Measurements from ENCODE around the gene NCKAP5.

NCKAP5 gene

GRCh38 chr2:133456156-133456555, 112.1 kb downstream of the NCKAP5 start:
- Histone ChIP-seq H3K36me3 (no peaks in the 10 kb centered on the region), H3K9me3 (no peaks in the 10 kb centered on the region), H3K27ac (no peak overlapping the region), H3K4me1 (ENCODE audit: control insufficient read depth in 1 of 2, insufficient read depth in 1 of 2, low read depth in 1 of 2, low read length in 1 of 2) (no peaks in the 10 kb centered on the region), H3K27me3 (no peaks in the 10 kb centered on the region), H3K4me3 (ENCODE audit: low read depth in 1 of 2, low read length in 1 of 2) (no peak overlapping the region)
- no peak for TF ChIP-seq CTCF (IDR thresholded peaks at IDR 0.05)

- Histone ChIP-seq H3K4me1 (ENCODE audit: control insufficient read depth in 1 of 2, insufficient read depth in 1 of 2, low read depth in 1 of 2, low read length in 1 of 2) (no peaks in the 10 kb centered on the region), H3K27me3 (no peaks in the 10 kb centered on the region), H3K36me3 (no peaks in the 10 kb centered on the region), H3K4me3 (ENCODE audit: low read depth in 1 of 2, low read length in 1 of 2) (no peak overlapping the region), H3K27ac (no peak overlapping the region), H3K9me3 (no peaks in the 10 kb centered on the region)
- no peak for TF ChIP-seq CTCF (IDR thresholded peaks at IDR 0.05)
Measured at GRCh38 chr2:133453032-133453431, 115.2 kb downstream of the NCKAP5 start.

DNA sequence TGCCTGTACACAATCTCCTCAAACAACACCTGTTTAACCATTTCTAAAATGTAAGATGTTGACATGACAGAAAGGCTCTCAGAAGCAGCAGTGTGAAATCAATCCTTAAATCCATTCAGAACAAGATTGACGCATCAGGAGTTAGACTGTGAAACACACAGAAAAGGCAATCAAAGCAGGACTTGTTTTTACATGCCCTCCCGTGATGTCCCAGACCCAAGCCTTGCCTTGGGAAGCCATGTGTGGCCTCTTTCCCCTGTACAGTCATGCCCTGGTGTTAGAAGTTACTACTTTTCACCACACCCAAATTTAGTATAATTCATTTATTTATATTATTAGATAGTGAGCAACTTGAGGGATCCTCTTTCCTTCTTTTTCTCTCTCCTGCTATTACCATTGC, 115.7 kb downstream of the NCKAP5 start:
- no peaks in the 10 kb centered on the region for H3K9me3 ChIP-seq
- H3K36me3 ChIP-seq, result no peaks in the 10 kb centered on the region
- H3K4me1 ChIP-seq (ENCODE audit: control insufficient read depth in 1 of 2, insufficient read depth in 1 of 2, low read depth in 1 of 2, low read length in 1 of 2), result no peaks in the 10 kb centered on the region
- no peak for TF ChIP-seq CTCF (IDR thresholded peaks at IDR 0.05)
- no peaks in the 10 kb centered on the region for H3K27me3 ChIP-seq
- H3K27ac ChIP-seq, result no peak overlapping the region
- no peak overlapping the region for H3K4me3 ChIP-seq (ENCODE audit: low read depth in 1 of 2, low read length in 1 of 2)

GRCh38 chr2:133452146-133452545, 116.1 kb downstream of the NCKAP5 start:
- Histone ChIP-seq H3K27me3 (no peaks in the 10 kb centered on the region), H3K27ac (no peak overlapping the region), H3K4me3 (ENCODE audit: low read depth in 1 of 2, low read length in 1 of 2) (no peak overlapping the region), H3K9me3 (no peaks in the 10 kb centered on the region), H3K36me3 (no peaks in the 10 kb centered on the region), H3K4me1 (ENCODE audit: control insufficient read depth in 1 of 2, insufficient read depth in 1 of 2, low read depth in 1 of 2, low read length in 1 of 2) (no peaks in the 10 kb centered on the region)
- TF ChIP-seq CTCF (IDR thresholded peaks at IDR 0.05), result no peak

DNA sequence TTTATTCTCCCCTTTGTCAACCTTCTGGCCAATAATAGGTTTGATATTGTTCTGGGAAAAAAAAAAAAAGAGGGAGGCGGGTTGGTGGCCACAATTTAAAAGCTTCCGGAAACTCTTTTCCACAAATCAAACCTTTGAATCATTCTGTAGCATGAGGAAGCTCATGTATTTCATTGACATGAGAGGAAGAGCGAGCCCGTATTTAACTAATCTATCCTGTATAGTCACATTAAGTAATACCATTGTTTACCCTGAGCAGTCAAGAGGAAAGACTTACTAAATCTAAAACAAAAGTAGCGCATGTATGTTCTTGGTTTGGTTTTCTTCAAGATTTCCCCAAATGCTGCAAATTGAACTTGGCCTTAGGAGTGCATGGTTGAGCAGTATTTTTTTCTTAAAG, 120.1 kb downstream of the NCKAP5 start:
- Histone ChIP-seq H3K36me3 (no peaks in the 10 kb centered on the region), H3K4me3 (ENCODE audit: low read depth in 1 of 2, low read length in 1 of 2) (no peak overlapping the region), H3K27ac (no peak overlapping the region), H3K9me3 (no peaks in the 10 kb centered on the region), H3K27me3 (no peaks in the 10 kb centered on the region), H3K4me1 (ENCODE audit: control insufficient read depth in 1 of 2, insufficient read depth in 1 of 2, low read depth in 1 of 2, low read length in 1 of 2) (no peaks in the 10 kb centered on the region)
- TF ChIP-seq CTCF (IDR thresholded peaks at IDR 0.05), result no peak

- no peak overlapping the region for H3K27ac ChIP-seq
- H3K9me3 ChIP-seq, result no peaks in the 10 kb centered on the region
- H3K4me3 ChIP-seq (ENCODE audit: low read depth in 1 of 2, low read length in 1 of 2), result no peak overlapping the region
- no peaks in the 10 kb centered on the region for H3K27me3 ChIP-seq
- no peaks in the 10 kb centered on the region for H3K4me1 ChIP-seq (ENCODE audit: control insufficient read depth in 1 of 2, insufficient read depth in 1 of 2, low read depth in 1 of 2, low read length in 1 of 2)
- H3K36me3 ChIP-seq, result no peaks in the 10 kb centered on the region
- no peak for TF ChIP-seq CTCF (IDR thresholded peaks at IDR 0.05)
Measured at GRCh38 chr2:133447303-133447702, 121.0 kb downstream of the NCKAP5 start.
